ENCODE results near the gene RSPH9.

DNA sequence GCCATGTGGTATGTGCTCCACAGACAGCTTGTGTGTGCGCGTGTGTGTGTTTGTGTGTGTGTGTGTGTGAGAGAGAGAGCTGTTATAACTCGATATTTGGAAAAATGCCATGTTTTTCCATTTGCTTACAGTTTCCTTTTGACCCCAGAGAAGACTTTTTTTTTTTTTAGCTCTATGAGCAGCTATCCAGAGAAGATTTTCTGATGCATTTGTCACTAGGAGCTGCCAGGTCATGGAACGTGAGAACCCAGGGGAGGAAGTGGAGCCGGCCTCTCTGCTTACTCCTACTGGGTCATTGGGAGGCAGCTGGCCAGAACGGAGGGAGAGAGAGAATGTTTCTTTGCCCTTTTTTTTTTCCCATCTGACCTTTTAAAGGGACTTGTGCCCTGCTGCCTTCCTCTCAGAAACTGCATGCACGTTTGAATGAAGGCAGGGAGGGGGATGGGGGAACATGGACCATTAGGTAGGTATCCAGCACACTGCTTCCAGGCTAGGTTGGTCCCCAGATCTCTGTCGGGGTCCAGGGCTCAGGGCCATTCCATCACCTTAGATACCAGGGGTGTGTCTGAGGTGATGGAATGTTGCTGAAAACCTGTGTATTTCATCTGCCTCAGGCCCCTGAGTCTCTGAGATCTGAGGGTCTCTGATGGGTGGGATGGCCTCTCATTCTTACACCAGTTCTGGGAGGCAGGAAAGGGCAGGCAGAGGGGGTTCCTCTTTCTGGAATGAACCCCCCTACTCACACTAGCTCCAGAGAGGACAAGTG, 53.9 kb downstream of the RSPH9 start:
- TF ChIP-seq SIN3A (IDR thresholded peaks at IDR 0.05; ENCODE audit: borderline replicate concordance, insufficient read depth, low read length) (peak; percentile 76), TAF1 (IDR thresholded peaks at IDR 0.05; ENCODE audit: borderline replicate concordance, insufficient read depth, low read length) (peak; percentile 56; the same call in 1 of the 2 replicates)
